Tibial artery (tissue), 4 donors: Measurements from ENCODE around the gene NPHS1.

ENCODE experiments used
- DNase-seq, 2 donors: peaks; one replicate each; pipeline ENCODE4 v3.0.0-alpha.2; 2019
- H3K27ac ChIP-seq, 2 donors: fragments of 200-600 bp; sonication (generic) in 1 of 2; 1 replicate in 1 of 2; 2 replicates in 1 of 2; pipeline ENCODE4 v1.5.1; 2018 to 2019; ENCODE audit warnings: mild to moderate bottlenecking in 1 of 2
- H3K27me3 ChIP-seq, 2 donors: fragments of 200-600 bp; sonication (generic) in 1 of 2; one replicate each; pipeline versions ENCODE4 v1.5.1 to v1.6.0; 2016 to 2019
- H3K36me3 ChIP-seq, 3 donors: fragments of 200-600 bp; sonication (generic) in 2 of 3; one replicate each; pipeline ENCODE4 v1.5.1; 2016 to 2019; ENCODE audit warnings: mild to moderate bottlenecking in 2 of 3
- H3K4me1 ChIP-seq, 4 donors: fragments of 200-600 bp; sonication (generic) in 2 of 4; 1 replicate in 3 of 4; 2 replicates in 1 of 4; pipeline ENCODE4 v1.5.1; 2016 to 2019
- H3K4me3 ChIP-seq, 2 donors: fragments of 200-600 bp; sonication (generic) in 1 of 2; 1 replicate in 1 of 2; 2 replicates in 1 of 2; pipeline ENCODE4 v1.5.1; 2018 to 2019; ENCODE audit warnings: mild to moderate bottlenecking in 2 of 2
- H3K9me3 ChIP-seq, 3 donors: fragments of 200-600 bp; sonication (generic) in 1 of 3; one replicate each; pipeline ENCODE4 v1.5.1; 2016 to 2019
- intact Hi-C: fragments of 100-400 bp; cut with DNase I; formaldehyde crosslinking; loops from one replicate; pipeline ENCODE4 v1.15.0; 2023; ENCODE audit warnings: low total_unique reads
- TF ChIP-seq, protein P1 (sequence below), 2 experiments: fragments of 200-600 bp in 1 of 2; fragments of 450-650 bp in 1 of 2; IDR thresholded peaks; one replicate each; pipeline ENCODE4 v1.5.1; 2017 to 2019; ENCODE audit warnings: antibody characterized with exemption in 2 of 2, mild to moderate bottlenecking in 1 of 2, moderate library complexity in 1 of 2

The NPHS1 gene

DNA sequence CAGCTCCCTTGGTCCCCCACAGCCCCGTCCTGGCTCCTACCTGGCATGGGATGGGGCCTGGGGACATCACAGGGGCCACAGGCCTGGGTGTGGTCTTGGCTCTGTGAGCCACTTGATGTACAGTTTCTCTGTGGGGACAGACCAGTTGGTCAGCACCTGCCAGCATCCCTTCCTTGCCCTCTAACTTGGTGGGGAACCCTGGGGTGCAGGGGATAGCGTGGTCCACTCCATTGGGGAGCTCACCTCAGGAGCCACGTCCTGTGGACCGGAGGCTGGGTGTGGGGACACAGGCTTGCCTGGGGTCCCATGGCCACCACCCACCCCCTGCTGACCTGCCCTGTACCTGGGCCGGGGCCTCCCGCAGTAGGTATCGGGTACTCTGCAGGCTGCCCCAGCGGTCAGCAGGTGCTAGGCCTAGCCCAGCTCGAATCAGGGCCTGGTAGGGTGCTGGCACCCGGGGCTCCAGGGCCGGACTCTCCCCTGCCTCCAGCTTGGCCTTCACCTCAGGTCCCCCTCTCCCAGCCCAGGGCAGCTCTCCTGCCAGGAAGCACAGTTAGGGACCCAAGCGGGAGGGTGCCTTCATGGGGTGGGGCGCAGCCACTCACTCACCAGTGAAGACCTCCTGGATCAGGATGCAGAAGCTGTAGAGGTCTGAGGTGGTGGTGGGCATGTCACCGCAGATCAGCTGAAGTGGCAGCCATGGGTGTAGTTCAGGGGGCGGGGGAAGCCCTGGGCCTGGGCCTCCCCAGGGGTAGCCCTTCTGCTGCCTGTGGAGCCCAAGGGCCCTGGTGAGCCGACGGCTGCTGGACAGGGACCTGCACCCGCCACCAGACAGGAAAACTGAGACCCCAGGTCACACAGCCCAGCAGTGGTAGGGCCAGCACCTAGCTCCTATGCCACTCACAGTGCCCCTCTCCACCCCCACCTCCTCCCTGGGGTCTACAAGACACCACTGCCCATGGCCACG, 62.0 kb downstream of the NPHS1 start:
- TF ChIP-seq, protein P1, sequence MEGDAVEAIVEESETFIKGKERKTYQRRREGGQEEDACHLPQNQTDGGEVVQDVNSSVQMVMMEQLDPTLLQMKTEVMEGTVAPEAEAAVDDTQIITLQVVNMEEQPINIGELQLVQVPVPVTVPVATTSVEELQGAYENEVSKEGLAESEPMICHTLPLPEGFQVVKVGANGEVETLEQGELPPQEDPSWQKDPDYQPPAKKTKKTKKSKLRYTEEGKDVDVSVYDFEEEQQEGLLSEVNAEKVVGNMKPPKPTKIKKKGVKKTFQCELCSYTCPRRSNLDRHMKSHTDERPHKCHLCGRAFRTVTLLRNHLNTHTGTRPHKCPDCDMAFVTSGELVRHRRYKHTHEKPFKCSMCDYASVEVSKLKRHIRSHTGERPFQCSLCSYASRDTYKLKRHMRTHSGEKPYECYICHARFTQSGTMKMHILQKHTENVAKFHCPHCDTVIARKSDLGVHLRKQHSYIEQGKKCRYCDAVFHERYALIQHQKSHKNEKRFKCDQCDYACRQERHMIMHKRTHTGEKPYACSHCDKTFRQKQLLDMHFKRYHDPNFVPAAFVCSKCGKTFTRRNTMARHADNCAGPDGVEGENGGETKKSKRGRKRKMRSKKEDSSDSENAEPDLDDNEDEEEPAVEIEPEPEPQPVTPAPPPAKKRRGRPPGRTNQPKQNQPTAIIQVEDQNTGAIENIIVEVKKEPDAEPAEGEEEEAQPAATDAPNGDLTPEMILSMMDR (IDR thresholded peaks at IDR 0.05) = no peak
- no peak for DNase-seq
- no peak overlapping the region for H3K27ac ChIP-seq
- H3K9me3 ChIP-seq = no peaks in the 10 kb centered on the region
- H3K36me3 ChIP-seq = peaks cover 5 to 30% (median 8%) of the 10 kb centered on the region in 3 donors
- intact Hi-C loops = no loop called here
- H3K4me3 ChIP-seq = no peak overlapping the region
- H3K27me3 ChIP-seq = peaks cover 0 to 3% of the 10 kb centered on the region in 2 donors
- no peaks in the 10 kb centered on the region for H3K4me1 ChIP-seq

DNA sequence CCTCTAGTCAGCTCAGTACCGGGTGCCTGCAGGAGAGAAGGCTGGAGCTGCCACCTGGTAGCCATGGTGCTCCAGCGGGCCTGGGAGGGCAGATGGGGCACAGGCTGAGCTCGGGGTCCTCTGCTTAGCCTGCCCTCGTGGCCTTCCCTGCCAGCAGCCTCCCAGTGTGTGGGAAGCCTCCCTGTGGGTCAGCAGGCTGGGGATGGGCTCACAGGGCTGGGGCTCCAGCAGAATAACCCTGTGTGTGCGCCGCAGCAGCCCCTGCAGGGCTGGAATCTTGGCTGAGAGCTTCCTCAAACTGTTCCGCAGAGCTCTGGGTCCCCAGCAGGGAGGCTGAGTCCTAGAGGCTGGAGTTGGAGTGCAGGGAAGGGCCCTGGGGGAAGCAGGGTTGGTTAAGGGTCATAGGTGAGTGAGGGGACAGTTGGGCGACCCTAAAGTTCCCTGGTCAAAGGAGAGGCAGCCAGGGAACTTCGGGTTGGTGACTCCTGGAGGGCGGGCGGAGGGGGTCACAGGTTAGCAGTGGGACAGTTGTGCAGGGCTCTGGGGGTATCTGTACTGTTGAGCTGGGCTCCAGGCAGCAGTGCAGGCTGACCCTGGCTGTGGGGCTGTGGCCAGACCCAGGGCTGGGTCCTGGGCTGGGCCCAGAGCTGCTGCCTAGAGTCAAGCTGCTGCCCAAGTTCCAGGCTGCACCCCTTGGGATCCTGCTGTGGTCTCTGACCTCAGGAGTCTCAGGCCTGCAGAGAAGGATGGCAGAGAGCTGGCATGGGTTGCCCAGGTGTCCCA, 62.9 kb downstream of the NPHS1 start:
- no peaks in the 10 kb centered on the region for H3K4me1 ChIP-seq
- peaks cover 0 to 3% of the 10 kb centered on the region in 2 donors for H3K27me3 ChIP-seq
- H3K27ac ChIP-seq = no peak overlapping the region
- H3K36me3 ChIP-seq = peaks cover 5 to 39% (median 14%) of the 10 kb centered on the region in 3 donors
- intact Hi-C loops = no loop called here
- no peaks in the 10 kb centered on the region for H3K9me3 ChIP-seq
- DNase-seq = no peak
- TF ChIP-seq, protein P1 (IDR thresholded peaks at IDR 0.05) = no peak
- H3K4me3 ChIP-seq = no peak overlapping the region

DNA sequence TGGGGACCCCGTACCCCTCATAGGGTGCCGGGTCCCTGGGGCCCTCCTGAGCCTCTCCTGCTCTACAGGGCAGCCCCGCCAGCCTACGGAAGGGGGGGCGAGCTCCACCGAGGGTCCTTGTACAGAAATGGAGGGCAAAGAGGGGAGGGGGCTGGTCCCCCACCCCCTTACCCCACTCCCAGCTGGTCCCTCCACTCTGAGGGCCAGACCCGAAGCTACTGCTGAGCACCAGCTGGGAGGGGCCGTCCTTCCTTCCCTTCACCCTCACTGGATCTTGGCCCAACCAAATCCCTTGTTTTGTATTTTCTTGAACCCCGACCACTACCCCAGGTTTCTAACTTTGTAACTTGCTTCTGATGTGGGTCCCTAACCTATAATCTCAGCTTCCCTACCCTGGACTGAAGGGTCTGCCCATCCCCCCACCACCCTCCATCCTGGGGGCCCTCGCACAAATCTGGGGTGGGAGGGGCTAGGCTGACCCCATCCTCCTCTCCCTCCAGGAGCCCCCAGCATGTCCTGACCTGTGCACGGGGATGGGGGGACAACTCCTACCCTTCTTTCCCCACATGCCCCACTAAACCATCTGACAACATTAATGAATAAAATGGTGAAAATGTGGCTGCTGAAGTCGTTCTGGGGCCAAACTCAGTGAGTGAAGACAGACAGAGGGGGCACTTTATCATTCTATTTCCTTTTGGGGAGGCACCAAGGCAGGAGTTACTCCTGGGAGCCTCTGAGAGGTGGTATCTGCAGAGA, 63.9 kb downstream of the NPHS1 start:
- Histone ChIP-seq H3K27me3 (no peaks in the 10 kb centered on the region), H3K4me3 (no peak overlapping the region), H3K4me1 (no peaks in the 10 kb centered on the region), H3K27ac (no peak overlapping the region), H3K36me3 (peaks cover 5 to 48% (median 14%) of the 10 kb centered on the region in 3 donors), H3K9me3 (no peaks in the 10 kb centered on the region)
- no peak for DNase-seq
- TF ChIP-seq, protein P1 (IDR thresholded peaks at IDR 0.05) = no peak
- intact Hi-C loops = no loop called here

DNA sequence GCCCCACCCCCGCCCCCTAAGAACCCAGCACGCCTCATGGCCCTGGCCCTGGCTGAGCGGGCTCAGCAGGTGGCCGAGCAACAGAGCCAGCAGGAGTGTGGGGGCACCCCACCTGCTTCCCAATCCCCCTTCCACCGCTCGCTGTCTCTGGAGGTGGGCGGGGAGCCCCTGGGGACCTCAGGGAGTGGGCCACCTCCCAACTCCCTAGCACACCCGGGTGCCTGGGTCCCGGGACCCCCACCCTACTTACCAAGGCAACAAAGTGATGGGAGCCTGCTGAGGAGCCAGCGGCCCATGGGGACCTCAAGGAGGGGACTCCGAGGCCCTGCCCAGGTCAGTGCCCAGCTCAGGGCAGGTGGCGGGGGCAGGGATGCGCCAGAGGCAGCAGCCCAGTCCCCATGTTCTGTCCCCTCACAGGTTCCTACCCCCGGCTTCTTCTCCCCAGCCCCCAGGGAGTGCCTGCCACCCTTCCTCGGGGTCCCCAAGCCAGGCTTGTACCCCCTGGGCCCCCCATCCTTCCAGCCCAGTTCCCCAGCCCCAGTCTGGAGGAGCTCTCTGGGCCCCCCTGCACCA, 65.0 kb downstream of the NPHS1 start:
- H3K9me3 ChIP-seq = no peaks in the 10 kb centered on the region
- intact Hi-C loops = no loop called here
- no peak for DNase-seq
- no peak overlapping the region for H3K27ac ChIP-seq
- no peak overlapping the region for H3K4me3 ChIP-seq
- peaks cover 8 to 59% (median 20%) of the 10 kb centered on the region in 3 donors for H3K36me3 ChIP-seq
- H3K27me3 ChIP-seq = no peaks in the 10 kb centered on the region
- TF ChIP-seq, protein P1 (IDR thresholded peaks at IDR 0.05) = no peak
- no peaks in the 10 kb centered on the region for H3K4me1 ChIP-seq
